ENCODE data around the gene ADAMTS17. TPM values are rescaled to one million over a fixed set of nuclear protein-coding genes. Genes with fewer than 3 reads are reported as not detected.

ADAMTS17 gene
- total RNA-seq, 1 experiment from 2014 or later, result 0.32 TPM

DNA sequence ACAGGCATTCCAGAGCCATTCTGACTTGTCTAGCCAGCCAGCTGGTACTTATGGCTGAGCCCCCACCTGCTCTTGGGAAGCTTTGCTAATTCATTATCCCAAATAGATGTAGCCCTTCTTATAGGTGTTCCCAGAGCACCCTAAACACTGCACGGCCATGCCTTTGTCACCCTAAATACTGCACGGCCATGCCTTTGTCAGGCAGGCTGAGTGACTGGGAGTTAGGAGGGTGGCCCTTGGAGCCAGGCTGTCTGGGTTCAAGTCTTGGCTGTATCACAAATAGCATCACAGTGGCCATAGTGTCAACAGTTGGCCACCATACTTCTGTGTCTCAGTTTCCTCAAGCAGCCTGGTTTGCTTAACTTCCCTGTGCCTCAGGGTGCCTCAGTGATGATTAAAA lies 292.3 kb downstream of the ADAMTS17 start:
- no peaks in the 10 kb centered on the region for H3K36me3 ChIP-seq
- no peaks in the 10 kb centered on the region for H3K27me3 ChIP-seq (replicated peaks)
- H3K4me1 ChIP-seq (replicated peaks), result peaks cover under 1% of the 10 kb centered on the region; the same call in 1 of the 2 replicates
- DNase-seq (ENCODE audit: low read depth in 1 of 2, low spot score in 2 of 2), result no peak
- no peaks in the 10 kb centered on the region for H3K9me3 ChIP-seq (replicated peaks)
- no peak overlapping the region for H3K27ac ChIP-seq
- H3K4me3 ChIP-seq, result no peak overlapping the region

DNA sequence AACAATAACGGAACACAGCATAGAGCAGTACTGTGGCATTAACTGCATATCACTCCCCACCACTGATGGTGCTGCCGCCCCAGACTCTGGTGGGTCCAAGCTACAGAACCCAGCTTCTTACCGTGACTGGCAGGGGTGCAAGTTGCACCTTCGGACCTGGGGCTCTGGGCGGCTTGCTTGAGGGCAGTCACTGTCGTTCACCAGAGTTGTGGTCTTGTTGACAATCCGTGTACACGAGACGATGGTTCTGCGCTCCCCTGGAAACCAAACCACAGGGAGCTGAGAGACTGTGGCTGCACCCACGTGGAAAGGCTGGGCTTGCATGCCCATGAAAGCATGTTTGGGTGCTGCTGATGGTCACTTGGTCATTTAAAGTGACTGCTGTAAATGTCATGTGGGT lies 293.0 kb downstream of the ADAMTS17 start:
- H3K4me1 ChIP-seq (replicated peaks), result peaks cover 8% of the 10 kb centered on the region
- no peak overlapping the region for H3K27ac ChIP-seq
- H3K36me3 ChIP-seq, result no peaks in the 10 kb centered on the region
- DNase-seq (ENCODE audit: low read depth in 1 of 2, low spot score in 2 of 2), result no peak
- no peaks in the 10 kb centered on the region for H3K9me3 ChIP-seq (replicated peaks)
- H3K27me3 ChIP-seq (replicated peaks), result no peaks in the 10 kb centered on the region
- no peak overlapping the region for H3K4me3 ChIP-seq

DNA sequence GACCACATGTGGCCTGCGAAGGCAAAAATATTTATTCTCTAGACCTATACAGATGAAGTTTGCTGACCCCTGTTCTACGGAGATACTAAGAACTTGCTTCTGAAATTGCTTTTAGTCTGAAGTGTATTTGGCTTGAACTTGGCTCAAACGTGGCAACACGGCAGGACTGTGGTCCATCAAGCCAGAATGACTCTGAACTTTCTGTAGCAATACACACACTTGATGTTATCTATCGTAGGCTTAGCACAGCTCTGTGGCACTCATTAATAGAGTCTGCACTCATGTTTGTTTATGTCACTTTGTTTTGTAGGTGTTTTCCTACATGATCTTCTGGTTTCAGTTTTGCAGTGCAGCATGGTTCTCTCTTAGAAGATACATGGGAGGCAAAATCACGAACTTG lies 298.1 kb downstream of the ADAMTS17 start:
- Histone ChIP-seq H3K9me3 (replicated peaks) (no peaks in the 10 kb centered on the region), H3K27ac (peak overlapping the region; percentile 77), H3K4me1 (replicated peaks) (peaks cover 26% of the 10 kb centered on the region), H3K27me3 (replicated peaks) (no peaks in the 10 kb centered on the region), H3K4me3 (no peak overlapping the region), H3K36me3 (no peaks in the 10 kb centered on the region)
- DNase-seq (ENCODE audit: low read depth in 1 of 2, low spot score in 2 of 2), result no peak

DNA sequence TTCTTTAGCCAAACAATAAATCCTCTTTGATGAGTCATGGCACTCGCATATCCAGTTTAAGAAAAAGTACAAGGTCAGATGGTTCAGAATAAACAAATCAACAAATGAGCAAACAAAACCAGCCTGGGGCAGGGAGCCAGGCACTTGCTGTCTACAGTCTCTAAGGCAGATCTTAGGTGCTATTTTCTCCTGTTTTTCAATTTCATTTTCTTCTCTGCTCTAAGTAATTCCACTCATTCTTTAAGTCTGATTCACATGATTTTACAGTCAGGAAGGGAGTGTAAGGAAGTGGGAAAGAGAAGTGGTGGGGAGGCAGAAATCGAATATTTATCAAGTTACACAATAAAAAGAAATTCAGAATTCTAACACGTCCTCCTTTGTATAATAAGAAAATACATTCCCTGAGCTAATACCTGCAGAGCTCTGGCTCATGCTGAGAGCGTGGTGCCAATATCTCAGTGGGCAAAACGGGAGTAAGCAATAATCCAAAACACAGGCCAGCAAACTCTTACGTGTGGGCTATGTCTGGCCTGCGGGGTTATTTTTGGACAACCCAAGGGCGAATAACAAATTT lies 298.6 kb downstream of the ADAMTS17 start:
- H3K36me3 ChIP-seq, result no peaks in the 10 kb centered on the region
- H3K4me1 ChIP-seq (replicated peaks), result peaks cover 26% of the 10 kb centered on the region
- H3K27ac ChIP-seq, result peak overlapping the region; percentile 77
- H3K9me3 ChIP-seq (replicated peaks), result no peaks in the 10 kb centered on the region
- DNase-seq (ENCODE audit: low read depth in 1 of 2, low spot score in 2 of 2), result peak; percentile 73 to 86
- H3K27me3 ChIP-seq (replicated peaks), result no peaks in the 10 kb centered on the region
- H3K4me3 ChIP-seq, result 0 out of 2 replicates have a peak overlapping the region, but pooled peaks have one; percentile 0

DNA sequence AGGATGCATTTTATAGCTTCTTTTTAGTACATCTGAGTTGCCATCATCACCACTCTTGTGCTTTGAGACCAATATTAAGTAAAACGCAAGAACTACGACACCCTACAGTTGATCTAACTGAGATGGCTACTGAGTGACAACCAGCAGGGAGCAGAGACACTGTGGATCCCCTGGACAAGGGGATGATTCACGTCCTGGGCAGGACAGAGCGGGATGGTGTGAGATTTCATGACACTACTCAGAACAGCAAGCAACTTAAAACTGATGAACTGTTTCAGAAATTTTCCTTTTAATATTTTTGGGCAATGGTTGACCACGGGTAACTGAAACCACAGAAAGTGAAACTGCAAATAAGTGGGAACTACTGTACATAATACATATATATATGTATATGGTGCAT lies 299.2 kb downstream of the ADAMTS17 start:
- H3K36me3 ChIP-seq, result no peaks in the 10 kb centered on the region
- H3K27ac ChIP-seq, result peak overlapping the region; percentile 77
- DNase-seq (ENCODE audit: low read depth in 1 of 2, low spot score in 2 of 2), result no peak
- no peaks in the 10 kb centered on the region for H3K27me3 ChIP-seq (replicated peaks)
- H3K4me1 ChIP-seq (replicated peaks), result peaks cover 26% of the 10 kb centered on the region
- no peaks in the 10 kb centered on the region for H3K9me3 ChIP-seq (replicated peaks)
- H3K4me3 ChIP-seq, result 0 out of 2 replicates have a peak overlapping the region, but pooled peaks have one; percentile 0

DNA sequence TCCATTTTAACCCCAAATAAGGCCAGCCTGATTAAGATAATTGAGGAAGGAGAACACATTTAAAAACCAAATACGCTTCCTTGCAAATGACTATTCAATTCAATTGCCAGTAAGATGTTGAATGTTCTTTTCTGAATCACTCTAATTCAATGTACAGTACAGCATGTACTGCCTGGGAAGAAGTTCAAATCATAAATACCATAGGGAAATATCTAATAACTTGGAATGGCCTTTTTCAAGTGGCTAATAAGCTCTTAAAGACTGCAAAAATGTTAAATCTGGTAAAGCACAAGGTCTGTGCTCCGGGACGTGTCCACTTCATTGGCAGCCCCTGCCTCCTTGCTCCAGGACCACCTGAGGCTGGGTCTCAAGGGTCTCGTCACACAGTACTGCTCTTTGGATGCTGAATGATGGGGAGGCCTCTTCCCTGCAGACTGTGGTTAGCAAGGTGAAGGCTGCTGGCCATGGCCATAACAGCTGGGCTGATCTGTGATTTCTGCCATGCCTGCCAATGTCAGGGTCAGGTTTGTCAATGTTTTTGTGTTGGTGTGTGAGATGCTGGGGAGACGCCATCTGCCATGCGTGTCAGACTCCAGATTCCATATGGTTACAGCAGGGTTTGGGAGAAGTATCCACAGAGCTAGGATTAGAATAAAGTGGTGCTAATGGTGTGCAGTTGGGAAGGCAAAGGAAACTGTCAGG lies 300.5 kb downstream of the ADAMTS17 start:
- Histone ChIP-seq H3K9me3 (replicated peaks) (no peaks in the 10 kb centered on the region), H3K27ac (no peak overlapping the region)

DNA sequence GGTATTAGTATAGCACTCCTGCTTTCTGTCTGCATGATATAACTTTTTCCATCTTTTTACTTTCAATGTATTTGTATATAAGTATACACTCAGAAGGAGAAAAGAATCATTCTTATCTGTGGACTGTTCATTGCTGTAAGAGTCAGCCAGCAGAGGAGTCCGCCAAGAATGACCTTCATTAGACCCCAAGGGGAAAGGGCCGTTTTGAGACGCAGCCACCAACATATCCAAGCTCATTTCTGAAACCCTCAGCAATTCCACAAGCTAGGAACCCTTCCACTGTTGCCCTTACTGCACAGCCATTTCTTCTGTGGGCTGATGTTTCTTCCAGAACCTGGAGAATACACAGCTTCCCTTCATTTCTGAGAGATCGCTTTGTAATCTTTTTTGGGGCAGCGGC lies 301.8 kb downstream of the ADAMTS17 start:
- Histone ChIP-seq H3K27me3 (replicated peaks) (no peaks in the 10 kb centered on the region), H3K9me3 (replicated peaks) (no peaks in the 10 kb centered on the region), H3K4me3 (no peak overlapping the region), H3K36me3 (no peaks in the 10 kb centered on the region), H3K27ac (no peak overlapping the region), H3K4me1 (replicated peaks) (peaks cover 26% of the 10 kb centered on the region)
- DNase-seq (ENCODE audit: low read depth in 1 of 2, low spot score in 2 of 2), result no peak

More for the DNA sequence above, 300.5 kb downstream of the ADAMTS17 start:
- H3K36me3 ChIP-seq, result no peaks in the 10 kb centered on the region
- peaks cover 26% of the 10 kb centered on the region for H3K4me1 ChIP-seq (replicated peaks)
- no peak for DNase-seq (ENCODE audit: low read depth in 1 of 2, low spot score in 2 of 2)
- no peak overlapping the region for H3K4me3 ChIP-seq
- H3K27me3 ChIP-seq (replicated peaks), result no peaks in the 10 kb centered on the region

DNA sequence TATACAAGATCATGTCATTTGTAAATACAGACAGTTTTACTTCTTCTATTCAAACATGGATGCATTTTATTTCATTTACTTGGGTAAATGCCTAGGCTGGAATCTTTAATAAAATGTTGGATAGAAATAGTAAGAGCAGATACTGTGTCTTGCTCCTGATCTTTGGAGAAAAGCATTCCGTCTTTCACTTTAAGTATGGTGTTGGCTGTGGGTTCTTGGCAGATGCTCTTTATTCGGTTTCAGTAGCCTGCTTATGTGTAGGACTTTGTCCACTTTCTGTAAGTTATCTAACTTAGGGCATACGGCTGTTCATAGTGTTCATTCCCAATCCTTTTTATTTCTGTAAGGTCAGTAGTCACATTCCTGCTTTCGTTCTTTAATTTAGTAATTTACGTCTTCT lies 303.0 kb downstream of the ADAMTS17 start:
- no peaks in the 10 kb centered on the region for H3K9me3 ChIP-seq (replicated peaks)
- peaks cover 19% of the 10 kb centered on the region for H3K4me1 ChIP-seq (replicated peaks)
- no peaks in the 10 kb centered on the region for H3K27me3 ChIP-seq (replicated peaks)
- H3K27ac ChIP-seq, result no peak overlapping the region
- H3K36me3 ChIP-seq, result no peaks in the 10 kb centered on the region
- no peak for DNase-seq (ENCODE audit: low read depth in 1 of 2, low spot score in 2 of 2)
- H3K4me3 ChIP-seq, result no peak overlapping the region

DNA sequence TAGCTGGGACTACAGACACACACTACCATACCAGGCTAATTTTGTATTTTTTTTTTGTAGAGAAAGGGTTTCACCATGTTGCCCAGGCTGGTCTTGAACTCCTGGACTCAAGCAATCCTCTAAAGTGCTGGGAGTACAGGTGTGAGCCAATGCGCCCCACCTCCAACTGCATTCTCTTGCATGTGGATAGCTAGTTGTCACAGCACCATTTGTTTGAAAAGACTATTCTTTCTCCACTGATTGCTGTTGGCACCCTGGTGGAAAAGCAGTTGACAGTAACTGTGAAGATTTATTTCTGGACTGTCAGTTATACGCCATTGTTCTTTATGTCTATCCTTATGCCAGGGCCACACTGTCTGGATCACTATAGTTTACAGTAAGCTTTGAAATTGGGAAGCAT lies 303.9 kb downstream of the ADAMTS17 start:
- no peaks in the 10 kb centered on the region for H3K9me3 ChIP-seq (replicated peaks)
- no peaks in the 10 kb centered on the region for H3K27me3 ChIP-seq (replicated peaks)
- no peak for DNase-seq (ENCODE audit: low read depth in 1 of 2, low spot score in 2 of 2)
- H3K36me3 ChIP-seq, result no peaks in the 10 kb centered on the region
- H3K4me1 ChIP-seq (replicated peaks), result peaks cover 10% of the 10 kb centered on the region
- no peak overlapping the region for H3K4me3 ChIP-seq
- no peak overlapping the region for H3K27ac ChIP-seq

DNA sequence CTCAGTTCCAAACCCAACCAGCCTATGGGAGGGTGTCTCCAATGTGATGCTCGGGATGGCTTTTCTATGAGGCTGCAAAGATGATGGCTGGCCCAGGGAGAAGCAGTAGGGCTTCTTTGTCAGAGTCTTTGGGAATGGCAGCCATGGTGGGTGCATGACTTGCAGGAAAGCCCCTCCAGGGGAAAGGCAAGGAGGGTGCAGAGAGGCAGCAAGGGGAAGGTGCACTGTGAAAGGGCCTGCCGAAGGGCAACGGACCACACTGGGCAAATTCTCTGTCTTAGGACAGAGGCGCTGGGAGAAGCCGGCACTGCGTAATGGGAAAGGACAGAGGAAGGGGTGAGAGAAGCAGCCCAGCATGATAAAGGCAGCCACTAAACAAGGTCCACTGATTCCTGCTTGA lies 305.8 kb downstream of the ADAMTS17 start:
- H3K4me3 ChIP-seq, result no peak overlapping the region

DNA sequence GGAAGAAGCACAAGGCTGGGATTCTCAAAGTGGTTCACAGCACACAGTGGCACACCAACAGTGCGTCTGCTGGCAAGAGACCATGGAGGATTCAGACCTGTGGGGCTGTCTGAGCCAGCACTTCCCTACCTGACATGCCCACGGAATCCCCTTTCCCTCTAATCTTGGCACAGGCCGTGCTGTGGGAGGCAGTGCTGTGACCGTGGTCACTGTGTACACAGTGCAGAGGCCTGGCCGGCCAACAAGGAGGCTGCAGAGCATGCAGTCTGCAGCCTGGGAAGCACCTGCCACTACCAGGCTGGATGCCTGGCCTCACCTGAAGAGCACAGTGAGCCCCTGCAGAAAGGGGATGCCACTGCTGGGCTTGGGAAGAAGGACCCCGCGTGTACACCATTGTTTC lies 307.6 kb downstream of the ADAMTS17 start:
- Histone ChIP-seq H3K4me1 (replicated peaks) (no peaks in the 10 kb centered on the region), H3K36me3 (no peaks in the 10 kb centered on the region), H3K9me3 (replicated peaks) (no peaks in the 10 kb centered on the region), H3K4me3 (no peak overlapping the region), H3K27ac (no peak overlapping the region), H3K27me3 (replicated peaks) (no peaks in the 10 kb centered on the region)
- DNase-seq (ENCODE audit: low read depth in 1 of 2, low spot score in 2 of 2), result no peak

More for the DNA sequence above, 305.8 kb downstream of the ADAMTS17 start:
- no peak for DNase-seq (ENCODE audit: low read depth in 1 of 2, low spot score in 2 of 2)
- H3K9me3 ChIP-seq (replicated peaks), result no peaks in the 10 kb centered on the region
- no peaks in the 10 kb centered on the region for H3K27me3 ChIP-seq (replicated peaks)
- H3K27ac ChIP-seq, result no peak overlapping the region
- H3K36me3 ChIP-seq, result no peaks in the 10 kb centered on the region
- H3K4me1 ChIP-seq (replicated peaks), result no peaks in the 10 kb centered on the region

DNA sequence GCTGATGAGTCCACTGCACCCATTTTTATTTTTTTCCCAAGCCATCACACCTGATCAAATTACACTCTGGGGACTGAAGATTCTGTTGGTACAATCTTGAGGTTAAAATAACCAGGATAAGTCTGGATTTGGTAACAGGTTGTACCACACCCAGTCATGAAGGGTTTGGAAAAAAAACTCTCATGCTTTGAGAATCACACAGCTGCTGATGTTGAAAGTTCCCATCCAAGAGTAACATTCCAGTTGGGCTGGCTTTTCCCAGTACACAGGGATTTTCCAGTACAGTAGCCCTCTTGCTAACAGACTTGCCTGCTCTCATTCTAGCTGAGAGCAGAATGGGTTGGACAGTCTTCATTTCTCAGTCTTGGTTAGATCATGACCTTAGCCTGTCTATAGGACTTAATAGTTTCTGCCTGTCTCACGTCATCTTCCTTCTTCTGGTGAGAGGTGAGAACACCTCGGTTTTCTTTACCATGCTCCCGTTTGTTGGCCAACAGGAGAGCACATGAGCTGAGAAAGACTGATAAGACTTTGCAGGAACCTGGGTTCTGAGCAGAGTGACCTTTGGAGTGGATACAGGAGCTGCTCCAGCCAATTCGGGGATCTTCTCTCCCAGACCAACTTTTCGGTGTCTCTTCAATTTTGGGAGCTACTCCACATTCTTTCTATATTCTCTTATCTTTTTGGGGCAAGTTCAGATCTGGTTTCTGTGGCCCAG lies 308.5 kb downstream of the ADAMTS17 start:
- Histone ChIP-seq H3K4me1 (replicated peaks) (no peaks in the 10 kb centered on the region), H3K4me3 (no peak overlapping the region), H3K36me3 (no peaks in the 10 kb centered on the region), H3K27ac (no peak overlapping the region), H3K27me3 (replicated peaks) (no peaks in the 10 kb centered on the region), H3K9me3 (replicated peaks) (no peaks in the 10 kb centered on the region)
- no peak for DNase-seq (ENCODE audit: low read depth in 1 of 2, low spot score in 2 of 2)

DNA sequence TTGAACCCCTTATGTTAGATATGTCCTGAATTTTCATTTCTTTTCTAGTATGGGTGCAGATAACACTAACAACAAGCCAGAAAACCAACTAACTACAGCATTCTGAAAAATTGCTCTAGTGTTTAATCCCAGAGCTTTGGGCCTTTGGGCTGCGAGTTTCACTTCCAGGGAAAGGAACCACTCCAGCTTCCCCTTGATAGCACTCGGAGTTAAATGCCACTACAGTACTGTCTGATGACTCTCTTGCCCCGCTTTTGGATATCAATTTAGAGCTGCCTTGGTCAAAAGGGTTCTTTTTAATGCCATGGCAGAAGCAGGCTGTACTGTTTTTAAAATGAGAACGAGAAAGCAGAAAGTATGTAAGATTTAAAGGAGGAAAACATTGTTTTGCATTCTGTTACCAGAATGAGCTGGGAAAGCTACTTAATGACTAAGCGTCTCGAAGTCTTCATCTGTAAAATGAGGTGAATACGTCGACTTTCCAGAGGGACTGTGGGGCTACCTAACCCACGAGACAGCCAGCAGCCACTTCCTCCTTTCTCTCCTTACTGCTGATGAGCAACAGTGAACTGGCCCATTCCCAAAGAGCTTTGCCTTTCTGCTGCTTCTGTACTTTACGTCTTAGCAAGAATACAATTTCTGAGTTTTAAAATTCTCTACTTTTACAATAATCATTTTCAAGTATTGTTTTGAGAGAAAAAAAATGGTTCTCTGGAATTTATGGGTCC lies 309.3 kb downstream of the ADAMTS17 start:
- no peak overlapping the region for H3K27ac ChIP-seq
- H3K36me3 ChIP-seq, result no peaks in the 10 kb centered on the region
- H3K4me1 ChIP-seq (replicated peaks), result no peaks in the 10 kb centered on the region
- H3K9me3 ChIP-seq (replicated peaks), result peaks cover 4% of the 10 kb centered on the region; the same call in 1 of the 2 replicates
- no peak for DNase-seq (ENCODE audit: low read depth in 1 of 2, low spot score in 2 of 2)
- no peak overlapping the region for H3K4me3 ChIP-seq
- no peaks in the 10 kb centered on the region for H3K27me3 ChIP-seq (replicated peaks)
